HG03378 (cell line): ENCODE measurements around the gene ILDR2.
A peak's percentile ranks its signal among the peaks of the same experiment; 100 is the strongest.

ENCODE experiments used
- ATAC-seq: cut with Tn5 transposase; IDR thresholded peaks from one replicate; pipeline ENCODE4 v1.9.1; 2021; ENCODE audit warnings: mild to moderate bottlenecking, moderate library complexity; ENCODE audit not compliant: unreplicated experiment

The ILDR2 gene

GRCh38 chr1:166925810-166926478, 49.4 kb downstream of the ILDR2 start:
- no peak for ATAC-seq

GRCh38 chr1:166924823-166925541, 50.4 kb downstream of the ILDR2 start:
- ATAC-seq: peak; percentile 91

GRCh38 chr1:166920561-166921475, 54.5 kb downstream of the ILDR2 start:
- no peak for ATAC-seq

GRCh38 chr1:166918956-166919316, 56.4 kb downstream of the ILDR2 start:
- no peak for ATAC-seq

- ATAC-seq: no peak
These were observed 57.0 kb downstream of the ILDR2 start for GRCh38 chr1:166918088-166918955.

- no peak for ATAC-seq
These were observed 59.4 kb downstream of the ILDR2 start for GRCh38 chr1:166915941-166916340.

GRCh38 chr1:166915042-166915441, 60.3 kb downstream of the ILDR2 start:
- ATAC-seq: no peak

GRCh38 chr1:166914111-166914510, 61.2 kb downstream of the ILDR2 start:
- ATAC-seq: no peak

- no peak for ATAC-seq
These were observed 63.7 kb downstream of the ILDR2 start for GRCh38 chr1:166911624-166912023.

- peak; percentile 99 for ATAC-seq
These were observed 64.8 kb downstream of the ILDR2 start for GRCh38 chr1:166910396-166910994.

GRCh38 chr1:166908942-166909341, 66.4 kb downstream of the ILDR2 start:
- ATAC-seq: no peak

- ATAC-seq: no peak
These were observed 67.6 kb downstream of the ILDR2 start for GRCh38 chr1:166907763-166908162.

- ATAC-seq: no peak
These were observed 68.3 kb downstream of the ILDR2 start for GRCh38 chr1:166907051-166907450.

- no peak for ATAC-seq
These were observed 68.7 kb downstream of the ILDR2 start for GRCh38 chr1:166906647-166907046.

GRCh38 chr1:166905900-166906299, 69.4 kb downstream of the ILDR2 start:
- ATAC-seq: no peak

GRCh38 chr1:166905136-166905535, 70.2 kb downstream of the ILDR2 start:
- ATAC-seq: no peak

GRCh38 chr1:166903232-166903631, 72.1 kb downstream of the ILDR2 start:
- peak; percentile 57 for ATAC-seq

GRCh38 chr1:166902279-166902678, 73.1 kb downstream of the ILDR2 start:
- ATAC-seq: no peak

- ATAC-seq: no peak
These were observed 74.4 kb downstream of the ILDR2 start for GRCh38 chr1:166900987-166901386.

- no peak for ATAC-seq
These were observed 75.6 kb downstream of the ILDR2 start for GRCh38 chr1:166899769-166900168.
